LNCaP clone FGC (cell line): ENCODE results near the gene ARL15.

Source experiments
- DNase-seq: peaks from one replicate; pipeline ENCODE4 v3.0.0-alpha.2; 2011; ENCODE audit warnings: low read depth
- H3K4me3 ChIP-seq: 2 replicates; pipeline ENCODE4 v1.5.1; 2011; ENCODE audit warnings: mild to moderate bottlenecking, low read depth, low read length, control low read depth
- TF ChIP-seq, protein P1 (sequence below): IDR thresholded peaks from 2 replicates; pipeline ENCODE4 v1.5.1; 2012; ENCODE audit warnings: mild to moderate bottlenecking; ENCODE audit not compliant: control insufficient read depth, insufficient read depth; ENCODE audit errors: extremely low read depth

ARL15 gene

DNA sequence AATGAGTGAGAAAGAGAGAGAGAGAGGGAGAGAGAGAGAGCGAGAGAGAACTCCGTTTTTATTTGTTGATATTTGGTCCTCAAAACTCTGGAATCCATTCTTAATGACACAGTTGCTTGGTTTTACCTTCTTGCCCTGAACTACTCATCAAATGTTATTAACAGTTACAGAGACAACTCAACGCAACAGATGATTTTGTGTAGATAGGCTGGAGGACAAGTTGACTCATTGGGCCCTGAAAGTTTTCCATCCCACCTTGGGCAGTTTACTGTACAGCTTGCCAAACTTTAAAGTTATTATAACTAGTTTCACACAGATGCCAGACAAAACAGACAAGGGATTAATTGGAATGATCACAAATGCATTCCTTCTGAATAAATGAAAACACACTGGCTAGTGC, 339.9 kb downstream of the ARL15 start:
- no peak overlapping the region for H3K4me3 ChIP-seq
- TF ChIP-seq, protein P1, sequence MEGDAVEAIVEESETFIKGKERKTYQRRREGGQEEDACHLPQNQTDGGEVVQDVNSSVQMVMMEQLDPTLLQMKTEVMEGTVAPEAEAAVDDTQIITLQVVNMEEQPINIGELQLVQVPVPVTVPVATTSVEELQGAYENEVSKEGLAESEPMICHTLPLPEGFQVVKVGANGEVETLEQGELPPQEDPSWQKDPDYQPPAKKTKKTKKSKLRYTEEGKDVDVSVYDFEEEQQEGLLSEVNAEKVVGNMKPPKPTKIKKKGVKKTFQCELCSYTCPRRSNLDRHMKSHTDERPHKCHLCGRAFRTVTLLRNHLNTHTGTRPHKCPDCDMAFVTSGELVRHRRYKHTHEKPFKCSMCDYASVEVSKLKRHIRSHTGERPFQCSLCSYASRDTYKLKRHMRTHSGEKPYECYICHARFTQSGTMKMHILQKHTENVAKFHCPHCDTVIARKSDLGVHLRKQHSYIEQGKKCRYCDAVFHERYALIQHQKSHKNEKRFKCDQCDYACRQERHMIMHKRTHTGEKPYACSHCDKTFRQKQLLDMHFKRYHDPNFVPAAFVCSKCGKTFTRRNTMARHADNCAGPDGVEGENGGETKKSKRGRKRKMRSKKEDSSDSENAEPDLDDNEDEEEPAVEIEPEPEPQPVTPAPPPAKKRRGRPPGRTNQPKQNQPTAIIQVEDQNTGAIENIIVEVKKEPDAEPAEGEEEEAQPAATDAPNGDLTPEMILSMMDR = no peak
- DNase-seq = no peak

GRCh38 chr5:53969176-53969730, 341.1 kb downstream of the ARL15 start:
- no peak for DNase-seq
- H3K4me3 ChIP-seq = no peak overlapping the region
- TF ChIP-seq, protein P1 = no peak

GRCh38 chr5:53965459-53965858, 344.9 kb downstream of the ARL15 start:
- DNase-seq = no peak
- TF ChIP-seq, protein P1 = no peak
- H3K4me3 ChIP-seq = no peak overlapping the region

DNA sequence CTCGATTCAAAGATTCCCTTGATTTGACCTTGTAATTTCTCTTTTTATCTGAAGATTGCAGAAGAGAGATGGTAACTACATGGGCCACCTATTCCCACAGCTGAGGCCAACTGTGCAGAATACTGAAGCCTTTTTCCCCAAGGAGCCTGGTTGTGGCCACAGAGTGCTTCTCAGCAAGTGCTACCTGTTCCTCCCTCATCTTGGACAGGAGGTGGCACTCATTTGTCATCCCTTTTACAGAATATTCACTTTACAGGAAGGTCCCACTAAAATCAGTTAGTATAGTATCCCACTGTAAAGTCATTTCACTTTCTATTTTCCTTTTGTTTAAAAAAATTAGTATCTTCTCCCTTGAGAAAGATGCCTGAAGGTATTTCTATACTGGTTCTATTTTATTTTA, 346.4 kb downstream of the ARL15 start:
- no peak overlapping the region for H3K4me3 ChIP-seq
- no peak for DNase-seq
- TF ChIP-seq, protein P1 = peak; percentile 30; the same call in 1 of the 2 replicates

DNA sequence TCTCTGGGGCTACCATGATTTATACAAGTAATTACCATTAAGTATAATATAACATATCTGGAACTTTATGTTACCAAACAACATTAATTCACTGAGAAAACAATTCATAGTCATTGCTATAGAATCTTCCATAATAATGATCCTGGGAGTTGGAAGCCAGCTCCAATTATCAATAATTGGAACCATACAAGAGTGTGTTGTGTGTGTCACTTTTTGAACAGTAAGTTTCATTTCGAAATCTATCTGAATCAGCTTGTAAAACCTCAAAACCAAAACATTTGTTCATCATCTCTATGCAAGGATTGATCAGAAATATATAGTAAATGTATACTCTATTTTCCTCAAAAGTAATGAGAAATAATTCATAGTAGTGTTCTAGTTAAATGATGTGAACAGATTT, 348.1 kb downstream of the ARL15 start:
- no peak overlapping the region for H3K4me3 ChIP-seq
- no peak for DNase-seq
- TF ChIP-seq, protein P1 = no peak

DNA sequence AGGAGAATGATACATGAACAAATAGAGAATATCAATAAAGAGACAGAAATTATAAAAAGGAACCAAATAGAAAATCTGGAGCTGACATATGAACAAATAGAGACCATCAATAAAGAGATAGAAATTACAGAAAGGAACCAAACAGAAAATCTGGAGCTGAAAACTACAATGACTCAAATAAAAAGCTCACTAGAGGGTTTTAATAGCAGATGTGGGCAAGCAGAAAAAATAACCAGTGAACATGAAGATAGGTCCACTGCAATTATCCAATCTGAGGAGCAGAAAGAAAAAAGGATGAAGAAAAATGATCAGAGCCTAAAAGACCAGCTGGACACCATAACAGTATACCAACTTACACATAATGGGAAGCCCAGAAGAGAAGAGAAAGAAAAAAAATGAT, 353.7 kb downstream of the ARL15 start:
- no peak overlapping the region for H3K4me3 ChIP-seq
- no peak for DNase-seq
- TF ChIP-seq, protein P1 = no peak

GRCh38 chr5:53956196-53956595, 354.2 kb downstream of the ARL15 start:
- no peak for DNase-seq
- TF ChIP-seq, protein P1 = no peak
- H3K4me3 ChIP-seq = no peak overlapping the region
